Measurements from ENCODE around the gene MPV17. TPM values are rescaled to one million over a fixed set of nuclear protein-coding genes. Genes with fewer than 3 reads are reported as not detected.

The MPV17 gene
- total RNA-seq, 4 donors from 2014 or later: 92.9 to 151 (median 116) TPM

DNA sequence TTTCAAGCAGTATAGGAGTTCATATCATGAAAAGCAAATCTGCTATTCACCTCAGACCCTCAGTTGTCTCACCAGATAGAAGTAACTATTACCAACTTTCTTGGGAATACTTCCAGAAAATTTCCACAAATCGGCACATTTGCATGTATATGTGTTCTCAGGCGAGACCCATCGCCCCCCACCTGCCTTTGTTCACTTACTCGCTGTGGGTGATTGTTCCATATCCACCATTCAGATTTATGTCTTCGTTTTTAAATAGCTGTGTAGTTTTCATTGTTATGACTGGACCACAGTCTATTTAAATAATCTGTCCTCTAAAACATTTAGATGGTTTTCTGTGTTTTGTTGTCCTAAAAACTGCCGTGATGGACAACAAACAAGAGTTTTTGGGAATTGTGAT is 37.4 kb downstream of the MPV17 start:
- TF ChIP-seq, protein P1, sequence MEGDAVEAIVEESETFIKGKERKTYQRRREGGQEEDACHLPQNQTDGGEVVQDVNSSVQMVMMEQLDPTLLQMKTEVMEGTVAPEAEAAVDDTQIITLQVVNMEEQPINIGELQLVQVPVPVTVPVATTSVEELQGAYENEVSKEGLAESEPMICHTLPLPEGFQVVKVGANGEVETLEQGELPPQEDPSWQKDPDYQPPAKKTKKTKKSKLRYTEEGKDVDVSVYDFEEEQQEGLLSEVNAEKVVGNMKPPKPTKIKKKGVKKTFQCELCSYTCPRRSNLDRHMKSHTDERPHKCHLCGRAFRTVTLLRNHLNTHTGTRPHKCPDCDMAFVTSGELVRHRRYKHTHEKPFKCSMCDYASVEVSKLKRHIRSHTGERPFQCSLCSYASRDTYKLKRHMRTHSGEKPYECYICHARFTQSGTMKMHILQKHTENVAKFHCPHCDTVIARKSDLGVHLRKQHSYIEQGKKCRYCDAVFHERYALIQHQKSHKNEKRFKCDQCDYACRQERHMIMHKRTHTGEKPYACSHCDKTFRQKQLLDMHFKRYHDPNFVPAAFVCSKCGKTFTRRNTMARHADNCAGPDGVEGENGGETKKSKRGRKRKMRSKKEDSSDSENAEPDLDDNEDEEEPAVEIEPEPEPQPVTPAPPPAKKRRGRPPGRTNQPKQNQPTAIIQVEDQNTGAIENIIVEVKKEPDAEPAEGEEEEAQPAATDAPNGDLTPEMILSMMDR (IDR thresholded peaks at IDR 0.05): no peak
- no peak for TF ChIP-seq POLR2A (IDR thresholded peaks at IDR 0.05)
- no peaks in the 10 kb centered on the region for H3K27me3 ChIP-seq
- intact Hi-C loops (cut with DNase I): no loop called here
- H3K9me3 ChIP-seq: no peaks in the 10 kb centered on the region
- no peak overlapping the region for H3K4me3 ChIP-seq (replicated peaks in 1 of 3)
- WGBS, 2 donors: 85 to 90% methylated on average over 6 of the region's 6 CpGs
- no peak for DNase-seq
- peaks cover 0 to 9% of the 10 kb centered on the region in 2 donors for H3K4me1 ChIP-seq
- H3K27ac ChIP-seq: no peak overlapping the region
- no peaks in the 10 kb centered on the region for H3K36me3 ChIP-seq

DNA sequence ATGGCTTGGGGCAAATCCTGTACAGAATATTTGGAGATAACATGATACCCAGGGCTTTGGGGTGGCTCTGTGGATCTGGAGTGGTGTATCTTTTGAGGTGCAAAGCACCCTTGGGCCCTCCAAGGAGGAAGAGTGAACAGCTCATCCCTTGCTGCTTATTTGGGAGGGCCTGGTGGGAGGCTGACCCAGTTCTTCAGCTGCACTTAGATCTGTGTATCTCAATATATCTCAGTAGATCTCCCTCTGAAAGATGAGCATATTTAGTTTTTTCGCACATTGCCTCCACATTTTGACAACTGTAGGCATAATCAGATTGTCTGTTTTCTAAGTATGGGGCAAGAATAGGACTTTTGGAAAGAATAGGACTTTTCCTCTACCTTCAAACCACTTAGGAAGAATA is 37.9 kb downstream of the MPV17 start:
- no peaks in the 10 kb centered on the region for H3K9me3 ChIP-seq
- whole genome bisulfite sequencing, 2 donors: 87 to 96% methylated on average over 1 of the region's 1 CpG
- intact Hi-C loops (cut with DNase I): loop anchor here (5.0 kb wide), 1 partner anchor 38 kb away; no protein-coding TSS in a partner anchor
- no peaks in the 10 kb centered on the region for H3K27me3 ChIP-seq
- H3K27ac ChIP-seq: no peak overlapping the region
- H3K36me3 ChIP-seq: no peaks in the 10 kb centered on the region
- no peak for TF ChIP-seq POLR2A (IDR thresholded peaks at IDR 0.05)
- TF ChIP-seq, protein P1 (IDR thresholded peaks at IDR 0.05): no peak
- H3K4me1 ChIP-seq: peaks cover 0 to 9% of the 10 kb centered on the region in 2 donors
- no peak overlapping the region for H3K4me3 ChIP-seq (replicated peaks in 1 of 3)
- no peak for DNase-seq

DNA sequence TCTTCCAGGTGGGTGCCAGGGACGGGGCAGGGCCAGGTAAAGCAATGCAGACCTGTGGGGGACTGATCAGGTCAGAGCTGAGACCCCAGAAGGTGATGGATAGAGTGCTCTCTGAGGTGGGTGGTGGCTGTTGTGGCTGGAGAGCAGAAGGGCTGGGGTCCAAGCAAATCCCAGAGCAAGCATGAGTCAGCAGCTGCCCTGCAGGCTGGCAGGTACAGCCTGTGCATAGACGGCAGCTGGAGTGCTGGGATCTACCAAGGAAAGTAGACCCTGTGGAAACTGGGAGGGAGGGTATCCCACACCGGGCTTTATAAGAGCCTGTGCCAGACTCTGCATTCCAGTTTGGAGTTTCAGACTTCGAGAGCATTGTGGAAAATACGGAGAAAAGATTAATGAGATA is 40.0 kb downstream of the MPV17 start:
- Histone ChIP-seq H3K27me3 (no peaks in the 10 kb centered on the region), H3K4me1 (peaks cover 0 to 13% of the 10 kb centered on the region in 2 donors), H3K9me3 (no peaks in the 10 kb centered on the region), H3K36me3 (no peaks in the 10 kb centered on the region), H3K27ac (peak overlapping the region in 1 of 3 donors; percentile 0), H3K4me3 (replicated peaks in 1 of 3) (no peak overlapping the region)
- TF ChIP-seq, protein P1 (IDR thresholded peaks at IDR 0.05): no peak
- TF ChIP-seq POLR2A (IDR thresholded peaks at IDR 0.05): no peak
- WGBS, 2 donors: 49 to 61% methylated on average over 5 of the region's 5 CpGs
- intact Hi-C loops (cut with DNase I): loop anchor here (5.0 kb wide), 1 partner anchor 36 kb away; no protein-coding TSS in a partner anchor
- DNase-seq: peak in 1 of 2 donors; percentile 42

DNA sequence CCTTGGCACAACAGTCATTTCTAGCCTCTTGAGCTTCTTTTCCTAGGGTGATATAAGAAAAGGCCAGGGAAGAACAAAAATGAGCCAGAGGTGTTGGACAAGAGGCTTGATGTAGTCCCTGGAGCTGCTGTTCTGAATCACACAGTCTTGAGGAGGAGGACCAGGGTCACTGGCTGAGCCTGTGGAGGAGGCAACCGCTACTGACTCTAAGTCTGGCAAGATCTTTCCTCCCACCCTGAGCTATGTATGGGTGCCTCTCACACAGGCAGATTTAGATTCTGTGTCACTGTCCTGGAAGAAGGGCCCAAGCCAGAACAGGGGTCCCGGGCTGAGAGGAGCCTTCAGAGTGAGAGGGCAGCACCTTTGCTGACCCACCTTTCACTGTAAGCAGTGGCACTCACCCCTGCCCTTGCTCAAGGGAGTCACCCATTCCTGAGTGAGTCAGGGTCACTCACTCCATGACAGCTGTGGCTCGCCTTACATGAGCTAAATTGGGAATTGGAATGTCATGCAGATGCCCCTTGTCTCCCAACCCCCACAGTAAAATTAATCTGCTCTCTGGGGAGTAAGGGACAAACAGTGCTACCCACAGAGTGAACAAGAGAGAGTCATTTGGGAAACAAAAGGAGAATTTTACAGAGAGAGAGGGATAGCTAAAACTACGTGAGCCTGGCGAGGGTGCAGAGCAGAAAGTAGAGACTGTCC is 40.9 kb downstream of the MPV17 start, which contains the start of gene TRIM54:
TSS of gene TRIM54 (plus strand) at position 575 of the 705 bp plus-strand sequence. CDS start 303 bp downstream, outside the sequence.
- DNase-seq: no peak
- no peaks in the 10 kb centered on the region for H3K9me3 ChIP-seq
- H3K27me3 ChIP-seq: no peaks in the 10 kb centered on the region
- no peak within 1 kb of the TSS for H3K4me3 ChIP-seq (replicated peaks in 1 of 3)
- peak within 1 kb of the TSS in 1 of 3 donors; percentile 0 for H3K27ac ChIP-seq
- H3K4me1 ChIP-seq: peaks cover 0 to 17% of the 10 kb centered on the region in 2 donors
- TF ChIP-seq, protein P1 (IDR thresholded peaks at IDR 0.05): no peak
- TF ChIP-seq POLR2A (IDR thresholded peaks at IDR 0.05): no peak
- whole genome bisulfite sequencing, 2 donors: 74 to 82% methylated on average over 4 to 5 of the region's 5 CpGs
- intact Hi-C loops (cut with DNase I): loop anchor here (5.0 kb wide), 1 partner anchor 35 kb away; no protein-coding TSS in a partner anchor
- no peaks in the 10 kb centered on the region for H3K36me3 ChIP-seq

DNA sequence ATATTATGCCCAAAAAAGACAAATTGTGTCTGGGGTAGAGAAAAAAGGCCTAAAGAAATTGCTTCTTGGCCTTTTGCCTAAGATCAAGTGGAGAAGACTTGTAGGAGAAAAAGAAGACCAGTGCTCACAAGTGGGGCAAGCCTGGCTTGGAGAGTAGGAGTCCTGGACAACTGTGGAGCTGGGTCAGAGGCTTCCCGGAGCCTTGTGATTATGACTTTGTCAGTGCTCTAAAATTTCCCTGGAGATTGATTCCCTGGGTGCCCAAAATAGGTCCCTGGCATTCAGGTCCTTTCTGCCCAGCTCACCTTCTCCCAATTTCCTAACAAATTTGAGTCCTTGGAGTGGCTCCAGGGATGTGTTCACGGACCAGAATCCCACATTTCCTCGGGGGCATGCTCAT is 41.5 kb downstream of the MPV17 start:
- intact Hi-C loops (cut with DNase I): loop anchor here (5.0 kb wide), 1 partner anchor 34 kb away; no protein-coding TSS in a partner anchor
- H3K4me1 ChIP-seq: peaks cover 0 to 17% of the 10 kb centered on the region in 2 donors
- no peak for DNase-seq
- H3K9me3 ChIP-seq: no peaks in the 10 kb centered on the region
- 74 to 87% methylated on average over 3 of the region's 3 CpGs for WGBS, 2 donors
- H3K27me3 ChIP-seq: no peaks in the 10 kb centered on the region
- no peak overlapping the region for H3K4me3 ChIP-seq (replicated peaks in 1 of 3)
- TF ChIP-seq, protein P1 (IDR thresholded peaks at IDR 0.05): no peak
- no peak for TF ChIP-seq POLR2A (IDR thresholded peaks at IDR 0.05)
- no peak overlapping the region for H3K27ac ChIP-seq
- H3K36me3 ChIP-seq: no peaks in the 10 kb centered on the region
